NCI-H2029 treated with DMSO at 0.1 percent for 48 hours (cell line): ENCODE measurements around the gene CPA2.
"Not testable (repeated sequence)": the region's sequence is repeated elsewhere in the genome, so short reads cannot be mapped to it uniquely, and the experiment has no call there.

Experiments used
- DNase-seq: peaks from one replicate; lab custom pipeline; 2025; lab: John Stamatoyannopoulos, UW

Gene CPA2

DNA sequence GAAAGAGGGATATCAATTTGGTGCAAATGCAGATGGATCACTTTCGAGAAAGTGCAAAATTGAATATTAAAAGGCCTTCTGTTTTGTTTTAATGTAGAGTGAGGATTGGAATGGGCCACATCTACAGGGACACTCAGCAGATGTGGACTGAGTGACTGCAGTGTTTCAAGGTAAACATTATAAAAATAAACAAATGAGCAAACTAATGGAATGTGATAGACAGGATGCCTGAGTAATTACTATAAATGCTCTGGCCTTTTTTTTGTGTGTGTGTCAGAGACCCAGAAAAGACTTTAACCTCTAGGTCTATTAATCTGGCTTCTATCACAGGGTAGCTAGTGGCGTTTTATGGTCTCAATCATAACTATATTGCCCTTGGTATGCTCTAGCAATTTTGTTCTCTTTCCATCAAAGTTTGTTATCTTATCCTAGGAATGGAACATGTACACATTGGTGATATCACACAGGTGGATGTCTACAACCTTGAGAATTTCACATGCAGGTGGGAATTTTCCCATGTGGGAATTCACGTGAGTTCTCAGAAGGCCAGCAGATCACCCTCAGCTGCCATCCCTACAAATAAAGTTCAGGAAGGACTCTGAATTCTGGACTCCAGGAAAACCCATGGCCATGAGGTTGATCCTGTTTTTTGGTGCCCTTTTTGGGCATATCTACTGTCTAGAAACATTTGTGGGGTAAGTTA, at the start of gene CPA2:
Gene CPA2 (plus strand): TSS at position 606 of the 703 bp plus-strand sequence. CDS start 19 bp downstream, at position 625.
- DNase-seq = no peak

DNA sequence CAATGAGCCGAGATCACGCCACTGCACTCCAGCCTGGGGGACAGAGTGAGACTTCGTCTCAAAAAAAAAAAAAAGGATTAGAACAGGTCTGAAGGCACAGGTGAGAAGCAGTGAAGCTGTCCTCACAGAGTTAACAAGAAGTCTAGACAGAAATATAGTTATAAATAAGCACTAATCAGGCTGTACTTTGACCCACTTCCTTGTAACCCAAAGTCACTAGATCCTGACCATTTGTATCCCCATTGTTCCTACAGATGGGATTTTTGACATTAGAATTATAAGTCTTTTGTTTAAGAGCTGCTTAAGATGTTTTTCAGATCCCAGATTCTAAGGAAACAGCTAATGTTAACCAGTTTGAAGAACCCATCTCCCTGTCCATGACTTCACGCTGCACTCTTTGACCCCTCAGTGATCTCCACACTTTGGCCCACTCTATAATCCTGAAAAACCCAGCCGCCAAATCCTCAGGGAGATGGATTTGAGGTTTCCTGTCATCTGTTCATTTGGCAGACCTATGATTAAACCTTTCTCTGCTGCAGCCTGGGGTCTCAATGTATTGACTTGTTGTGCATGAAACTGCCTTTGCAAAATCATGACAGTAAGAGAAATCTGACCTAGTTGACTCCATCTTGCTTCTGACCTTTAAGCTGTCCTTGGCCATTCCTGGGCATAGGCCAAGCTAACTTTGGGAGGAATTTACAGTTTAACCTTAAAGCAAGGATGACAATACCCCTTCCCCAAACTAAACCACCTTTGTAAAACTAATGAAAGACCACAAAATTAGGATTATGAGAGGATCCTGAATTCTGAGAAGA, 47.6 kb upstream of the CPA2 start:
- no peak for DNase-seq

DNA sequence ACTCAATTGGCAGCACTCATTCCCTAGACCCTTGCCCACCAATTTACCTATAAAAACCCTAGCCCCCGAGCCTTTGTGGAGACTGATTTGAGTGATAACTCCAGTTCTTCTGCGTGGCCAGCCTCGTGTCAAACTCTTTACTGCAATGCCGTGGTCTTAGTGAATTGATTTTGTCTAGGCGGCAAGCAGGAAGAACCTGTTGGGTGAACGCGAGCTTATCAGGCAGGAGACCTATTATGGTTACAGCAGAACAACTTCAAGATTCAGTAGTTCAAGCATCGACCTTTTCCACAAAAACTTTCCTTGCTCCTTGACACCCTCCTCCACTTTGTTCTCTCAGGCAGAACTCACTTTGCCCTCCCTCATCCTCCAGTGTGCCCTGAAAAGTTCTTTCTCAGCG, 46.8 kb upstream of the CPA2 start:
- DNase-seq = no peak

DNA sequence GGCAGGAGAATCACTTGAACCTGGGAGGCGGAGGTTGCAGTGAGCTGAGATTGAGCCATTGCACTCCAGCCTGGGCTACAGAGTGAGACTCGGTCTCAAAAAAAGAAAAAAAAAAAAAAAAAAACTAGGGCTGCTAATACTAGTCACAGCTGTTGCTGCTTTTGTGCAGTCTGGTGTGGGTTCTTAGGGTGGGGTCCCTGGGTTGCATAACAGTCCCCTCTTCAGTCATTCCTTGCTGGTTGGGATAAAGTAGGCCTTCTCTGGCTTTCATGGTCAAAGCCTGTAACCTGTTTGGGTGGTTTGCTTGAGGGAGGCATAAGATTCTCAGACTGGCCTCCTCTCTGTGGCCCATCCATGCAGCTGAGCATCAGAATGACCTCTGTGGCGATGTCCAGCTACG, 44.9 kb upstream of the CPA2 start:
- no peak for DNase-seq

DNA sequence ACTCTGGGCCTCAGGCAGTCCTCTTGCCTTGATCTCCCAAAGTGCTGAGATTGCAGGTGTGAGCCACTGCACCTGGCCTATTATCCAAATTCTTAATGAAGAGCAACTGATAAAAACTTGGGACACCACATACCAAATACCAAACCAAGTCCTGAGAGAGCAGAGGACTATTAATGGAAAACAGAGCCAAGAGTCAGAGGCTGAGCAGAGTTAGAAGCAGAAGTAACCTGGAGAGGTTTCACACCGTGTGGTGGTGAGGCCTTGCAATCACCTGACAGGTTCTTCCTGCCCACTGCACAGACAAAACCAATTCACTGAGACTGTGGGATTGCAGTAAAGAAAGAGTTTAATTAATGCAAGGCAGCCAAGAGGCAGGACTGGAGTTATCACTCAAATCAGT, 43.0 kb upstream of the CPA2 start:
- DNase-seq = no peak

DNA sequence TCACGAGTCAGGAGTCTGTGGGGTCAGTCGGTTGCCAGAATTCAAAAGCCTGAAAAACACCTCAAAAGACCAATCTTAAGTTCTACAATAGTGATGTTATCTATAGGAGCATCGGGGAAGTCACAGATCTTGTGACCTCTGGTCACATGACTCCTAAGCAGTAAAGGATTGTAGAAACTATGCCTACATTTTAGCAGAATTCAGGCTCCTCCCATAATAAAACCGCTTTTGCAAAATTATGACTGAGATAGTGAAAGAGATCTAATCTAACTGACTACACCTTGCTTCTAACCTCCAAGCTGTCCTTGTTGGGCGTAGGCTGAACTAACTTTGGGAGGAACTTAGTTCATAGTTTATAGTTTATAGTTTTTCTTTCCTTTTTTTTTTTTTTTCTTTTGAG, 42.5 kb upstream of the CPA2 start:
- DNase-seq = no peak

DNA sequence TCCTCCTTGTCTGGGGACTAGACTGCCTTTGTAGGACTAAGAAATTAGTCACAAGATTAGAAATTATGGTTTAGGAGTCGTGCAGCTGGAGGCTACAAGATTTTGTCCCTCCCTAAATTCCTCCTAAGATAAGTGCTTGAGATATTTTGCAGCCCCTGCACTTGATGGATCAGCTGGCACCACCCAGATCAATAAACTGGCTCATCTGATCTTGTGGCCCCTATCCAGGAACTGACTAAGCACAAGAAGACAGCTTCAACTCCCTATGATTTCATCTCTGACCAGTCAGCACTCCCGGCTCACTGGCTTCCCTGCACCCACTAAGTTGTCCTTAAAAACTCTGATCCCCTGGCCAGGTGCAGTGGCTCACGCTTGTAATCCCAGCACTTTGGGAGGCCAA, 41.7 kb upstream of the CPA2 start:
- DNase-seq = not testable (repeated sequence)

DNA sequence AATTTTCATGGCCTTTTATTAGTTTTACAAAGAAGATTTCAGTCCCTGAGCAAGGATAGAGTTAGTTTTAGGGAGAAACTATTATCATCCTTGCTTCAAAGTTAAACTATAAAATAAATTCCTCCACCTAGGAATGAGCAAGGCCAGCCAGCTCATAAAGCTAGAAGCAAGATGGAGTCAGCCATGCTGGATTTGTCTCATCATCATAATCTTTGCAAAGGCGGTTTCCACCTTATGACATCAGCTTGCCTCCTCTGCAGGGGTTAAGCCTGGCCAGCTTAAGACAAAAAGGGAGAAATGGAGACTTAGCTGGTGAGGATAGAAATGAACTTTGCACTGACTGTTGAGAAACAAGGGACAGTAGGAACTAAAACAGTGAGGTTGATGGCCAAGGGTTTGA, 40.3 kb upstream of the CPA2 start:
- no peak for DNase-seq

DNA sequence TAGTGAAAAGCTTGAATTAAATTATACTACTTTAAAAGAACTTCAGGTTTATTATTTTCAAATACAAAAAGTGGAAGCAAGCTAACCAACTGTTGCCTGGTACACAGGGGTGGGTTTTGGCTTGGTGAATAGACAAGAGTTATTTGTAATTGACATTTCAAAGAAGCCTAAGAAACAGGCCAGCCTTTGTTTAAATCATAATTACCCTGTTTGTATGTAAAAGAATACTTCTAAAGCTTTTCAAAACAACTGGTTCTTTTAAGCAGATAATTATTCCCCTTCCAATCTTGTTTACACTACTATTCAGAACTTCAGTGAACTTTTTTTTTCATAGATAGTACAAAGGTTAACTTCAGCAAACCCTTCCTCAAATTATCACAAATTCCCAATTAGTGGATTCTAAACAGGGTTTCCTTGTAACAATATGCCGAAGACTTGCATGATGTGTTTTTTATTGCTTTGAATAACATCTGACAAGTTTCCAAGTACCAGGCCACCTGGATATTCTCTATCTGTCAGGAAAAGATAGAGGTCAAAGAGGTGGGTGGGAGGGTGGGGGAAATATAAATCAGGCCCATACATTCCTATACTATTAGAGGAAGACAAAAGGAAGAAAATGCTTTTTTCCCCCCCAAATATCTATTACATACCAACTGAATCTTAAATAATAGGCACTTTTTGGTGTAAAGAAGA, 38.6 kb upstream of the CPA2 start:
- no peak for DNase-seq

DNA sequence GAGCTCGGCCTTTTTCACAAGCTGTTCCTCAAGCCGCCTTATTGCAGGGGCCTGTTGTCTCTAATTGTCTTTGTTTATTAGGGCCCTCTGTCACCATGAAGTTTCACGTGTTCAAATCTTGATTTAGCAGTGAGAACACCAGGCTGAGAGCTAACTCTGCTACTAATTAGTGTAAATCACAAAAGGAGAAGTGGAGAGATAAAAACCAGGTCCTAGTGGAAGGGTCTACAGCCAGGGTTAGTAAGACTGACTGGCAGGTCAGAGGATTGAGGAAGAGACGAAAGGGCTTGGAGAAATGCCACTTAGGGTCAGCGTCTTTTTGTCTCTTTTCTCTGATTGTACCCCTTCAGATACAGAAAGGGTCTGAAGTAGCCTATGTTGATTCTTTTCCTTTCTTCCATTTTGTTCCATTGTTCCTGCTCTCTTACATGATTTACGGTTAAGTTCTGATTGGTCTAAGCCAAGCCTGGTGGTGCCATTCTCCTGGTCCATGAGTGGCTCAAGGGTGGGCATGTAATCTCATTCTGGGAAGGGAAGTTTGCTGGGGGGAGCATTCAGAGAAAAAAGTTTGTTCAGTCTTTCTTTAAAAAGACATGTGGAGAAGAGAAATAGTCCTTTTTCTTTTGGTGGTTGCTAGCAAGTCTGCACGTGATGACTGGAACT, 37.7 kb upstream of the CPA2 start:
- DNase-seq = no peak

DNA sequence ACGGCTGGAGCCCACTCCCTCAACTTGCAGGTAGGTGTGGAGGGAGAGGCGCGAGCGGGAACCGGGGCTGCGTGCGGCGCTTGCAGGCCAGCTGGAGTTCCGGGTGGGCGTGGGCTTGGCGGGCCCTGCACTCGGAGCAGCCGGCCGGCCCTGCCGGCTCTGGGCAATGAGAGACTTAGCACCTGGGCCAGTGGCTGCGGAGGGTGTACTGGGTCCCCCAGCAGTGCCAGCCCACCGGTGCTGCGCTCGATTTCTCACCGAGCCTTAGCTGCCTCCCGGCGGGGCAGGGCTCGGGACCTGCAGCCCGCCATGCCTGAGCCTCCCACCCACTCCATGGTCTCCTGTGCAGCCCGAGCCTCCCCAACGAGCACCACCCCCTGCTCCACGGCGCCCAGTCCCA, 36.7 kb upstream of the CPA2 start:
- not testable (repeated sequence) for DNase-seq

DNA sequence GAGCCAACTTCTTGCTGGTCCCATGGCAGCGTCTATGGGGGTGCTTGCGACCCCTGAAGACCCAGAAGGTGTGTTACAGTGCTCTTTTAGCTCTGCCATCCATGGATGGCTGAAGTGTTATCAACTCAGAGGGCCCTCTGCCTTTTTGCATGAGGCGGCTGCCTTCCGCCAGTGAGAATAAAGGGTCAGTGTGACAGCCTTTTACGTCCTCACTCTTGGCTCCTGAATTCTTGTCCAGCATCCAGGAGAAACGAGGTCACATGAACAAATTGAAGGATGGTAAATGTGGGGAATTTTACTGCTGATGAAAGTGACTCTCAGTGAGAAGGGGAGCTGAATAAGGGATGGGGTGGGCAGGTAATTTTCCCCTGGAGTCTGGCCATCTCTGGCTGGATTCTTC, 34.9 kb upstream of the CPA2 start:
- no peak for DNase-seq

DNA sequence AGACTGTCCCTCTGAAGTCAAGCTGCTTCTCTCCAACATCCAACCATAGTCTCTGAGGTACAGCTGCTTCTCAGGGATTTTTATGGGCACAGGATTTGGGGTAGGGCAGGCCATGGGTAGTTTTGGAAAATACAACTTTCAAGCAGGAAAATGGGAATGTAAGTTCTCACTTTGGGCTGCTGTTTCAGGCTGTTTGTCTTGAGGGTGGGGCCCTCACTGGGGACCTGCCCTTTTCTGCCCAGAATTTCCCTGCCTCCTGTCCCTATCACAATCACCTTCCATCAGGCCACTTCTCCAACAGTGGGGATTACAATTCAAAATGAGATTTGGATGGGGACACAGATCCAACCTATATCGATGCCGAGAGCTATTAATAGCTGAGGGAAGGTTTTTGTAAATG, 34.5 kb upstream of the CPA2 start:
- DNase-seq = no peak

DNA sequence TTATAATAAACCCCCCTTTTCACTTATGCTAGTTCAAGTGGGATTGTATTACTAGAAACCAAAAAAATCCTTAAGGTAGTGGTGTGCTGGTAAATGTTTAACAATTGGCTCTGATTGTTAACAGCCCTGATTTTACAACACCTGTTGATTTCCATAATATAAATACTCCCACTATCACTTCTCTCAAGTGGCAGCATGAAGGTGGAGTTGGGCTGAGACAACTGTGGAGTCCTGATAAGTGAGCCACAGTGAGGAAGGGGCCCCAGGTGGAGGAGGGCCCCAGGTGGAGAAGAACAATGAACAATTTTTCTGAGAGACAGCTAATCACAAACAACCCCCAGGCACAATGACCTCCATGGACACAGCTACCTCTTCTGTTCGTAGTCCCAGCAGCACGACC, 32.6 kb upstream of the CPA2 start:
- no peak for DNase-seq

DNA sequence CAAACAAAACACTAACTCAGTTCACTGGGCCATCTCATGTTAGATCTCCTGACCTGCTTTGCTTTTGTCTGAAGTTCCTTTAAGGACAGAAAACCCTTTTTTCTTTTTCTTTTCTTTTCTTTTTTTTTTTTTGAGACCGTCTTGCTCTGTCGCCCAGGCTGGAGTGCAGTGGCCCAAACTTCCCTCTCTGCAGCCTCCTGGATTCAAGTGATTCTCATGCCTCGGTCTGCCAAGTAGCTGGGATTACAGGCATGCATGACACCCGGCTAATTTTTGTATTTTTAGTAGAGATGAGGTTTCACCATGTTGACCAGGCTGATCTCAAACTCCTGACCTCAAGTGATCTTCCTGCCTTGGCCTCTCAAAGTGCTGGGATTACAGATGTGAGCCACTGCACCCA, 30.3 kb upstream of the CPA2 start:
- DNase-seq = not testable (repeated sequence)

DNA sequence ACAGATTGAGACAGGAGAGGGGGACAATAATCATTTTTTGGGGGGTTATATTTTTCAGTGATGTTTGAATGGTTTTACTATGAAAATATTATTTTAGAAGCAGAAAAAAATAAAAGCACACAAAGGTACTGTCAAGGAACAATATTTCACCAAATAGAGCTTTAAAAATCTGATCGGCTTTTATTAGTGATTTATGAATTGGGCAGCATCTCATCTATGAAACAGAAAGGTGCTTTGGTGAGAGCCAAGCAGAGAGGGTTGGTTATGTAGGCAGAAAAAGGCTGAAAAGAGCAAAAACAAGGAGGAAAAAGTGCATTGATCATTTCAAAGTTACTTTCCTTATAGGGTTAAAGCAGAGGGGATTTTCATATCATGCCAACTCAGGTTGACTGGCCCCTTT, 26.4 kb upstream of the CPA2 start:
- no peak for DNase-seq

DNA sequence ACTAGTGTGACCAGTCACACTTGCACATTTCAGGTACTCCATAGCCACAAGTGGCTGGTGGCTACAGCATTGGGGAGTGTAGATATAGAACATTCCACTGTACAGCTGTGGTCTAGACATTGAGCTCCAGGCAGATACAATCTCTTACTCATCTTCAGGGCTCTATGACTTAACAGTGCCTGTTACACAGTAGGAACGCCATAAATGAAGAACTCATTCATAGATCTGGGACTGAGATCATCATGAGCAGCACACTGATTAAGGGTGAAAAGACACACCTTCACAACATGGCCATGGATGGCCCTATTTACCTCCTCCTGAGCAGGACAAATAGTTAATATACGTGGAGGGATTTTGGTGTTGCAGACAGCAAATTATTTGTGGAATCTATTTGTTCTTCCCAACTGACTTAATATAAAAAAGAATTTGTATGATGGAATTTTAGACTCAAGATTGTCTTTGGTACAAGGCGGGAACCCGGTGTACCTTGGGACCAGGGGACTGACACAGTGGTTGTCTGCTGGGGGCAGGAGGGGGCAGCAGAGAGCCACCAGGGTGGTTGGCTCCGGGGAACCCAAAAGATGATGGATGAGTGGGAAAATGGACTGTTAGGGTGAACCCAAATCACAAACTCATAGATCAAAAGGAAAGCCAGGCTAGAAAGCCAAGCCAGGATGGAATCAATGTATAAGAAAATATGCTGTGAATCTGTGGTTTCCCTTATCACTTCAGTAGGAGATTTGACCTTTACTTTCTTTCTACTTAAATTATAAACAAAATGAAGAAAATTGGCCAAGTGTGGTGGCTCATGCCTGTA, 24.3 kb upstream of the CPA2 start:
- DNase-seq = peak; percentile 53

DNA sequence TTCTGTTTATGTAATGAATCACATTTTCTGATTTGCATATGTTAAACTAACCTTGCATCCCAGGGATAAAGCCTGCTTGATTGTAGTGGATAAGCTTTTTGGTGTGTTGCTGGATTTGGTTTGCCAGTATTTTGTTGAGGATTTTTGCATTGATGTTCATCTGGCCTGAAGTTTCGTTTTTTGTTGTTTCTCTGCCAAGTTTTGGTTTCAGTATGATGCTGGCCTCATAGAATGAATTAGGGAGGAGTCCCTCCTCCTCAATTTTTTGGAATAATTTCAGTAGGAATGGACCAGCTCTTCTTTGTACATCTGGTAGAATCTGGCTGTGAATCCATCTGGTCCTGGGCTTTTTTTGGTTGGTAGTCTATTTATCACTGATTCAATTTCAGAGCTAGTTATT, 23.2 kb upstream of the CPA2 start:
- DNase-seq = not testable (repeated sequence)

DNA sequence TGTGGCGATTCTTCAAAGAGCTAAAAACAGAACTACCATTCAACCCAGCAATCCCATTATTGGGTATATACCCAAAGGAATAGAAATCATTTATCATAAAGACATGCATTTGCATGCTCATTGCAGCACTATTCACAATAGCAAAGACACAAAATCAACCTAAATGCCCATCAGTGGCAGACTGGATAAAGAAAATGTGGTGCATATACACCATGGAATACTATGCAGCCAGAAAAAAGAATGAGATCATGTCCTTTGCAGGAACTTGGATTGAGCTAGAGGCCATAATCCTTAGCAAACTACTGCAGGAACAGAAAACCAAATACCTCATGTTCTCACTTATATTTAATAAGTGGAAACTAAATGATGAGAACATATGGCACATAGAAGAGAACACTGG, 20.2 kb upstream of the CPA2 start:
- DNase-seq = not testable (repeated sequence)

DNA sequence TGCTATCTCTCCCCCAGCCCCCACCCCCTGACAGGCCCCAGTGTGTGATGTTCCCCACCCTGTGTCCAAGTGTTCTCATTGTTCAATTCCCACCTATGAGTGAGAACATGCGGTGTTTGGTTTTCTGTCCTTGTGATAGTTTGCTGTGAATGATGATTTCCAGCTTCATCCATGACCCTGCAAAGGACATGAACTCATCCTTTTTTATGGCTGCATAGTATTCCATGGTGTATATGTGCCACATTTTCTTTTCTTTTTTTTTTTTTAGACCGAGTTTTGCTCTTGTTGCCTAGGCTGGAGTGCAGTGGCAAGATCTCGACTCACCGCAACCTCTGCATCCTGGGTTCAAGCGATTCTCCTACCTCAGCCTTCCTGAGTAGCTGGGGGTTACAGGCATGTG, 17.8 kb upstream of the CPA2 start:
- not testable (repeated sequence) for DNase-seq

DNA sequence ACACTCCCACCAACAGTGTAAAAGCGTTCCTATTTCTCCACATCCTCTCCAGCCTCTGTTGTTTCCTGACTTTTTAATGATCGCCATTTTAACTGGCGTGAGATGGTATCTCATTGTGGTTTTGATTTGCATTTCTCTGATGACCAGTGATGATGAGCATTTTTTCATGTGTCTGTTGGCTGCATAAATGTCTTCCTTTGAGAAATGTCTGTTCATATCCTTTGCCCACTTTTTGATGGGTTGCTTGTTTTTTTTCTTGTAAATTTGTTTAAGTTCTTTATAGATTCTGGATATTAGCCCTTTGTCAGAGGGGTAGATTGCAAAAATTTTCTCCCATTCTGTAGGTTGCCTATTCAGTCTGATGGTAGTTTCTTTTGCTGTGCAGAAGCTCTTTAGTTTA, 17.0 kb upstream of the CPA2 start:
- DNase-seq = not testable (repeated sequence)

DNA sequence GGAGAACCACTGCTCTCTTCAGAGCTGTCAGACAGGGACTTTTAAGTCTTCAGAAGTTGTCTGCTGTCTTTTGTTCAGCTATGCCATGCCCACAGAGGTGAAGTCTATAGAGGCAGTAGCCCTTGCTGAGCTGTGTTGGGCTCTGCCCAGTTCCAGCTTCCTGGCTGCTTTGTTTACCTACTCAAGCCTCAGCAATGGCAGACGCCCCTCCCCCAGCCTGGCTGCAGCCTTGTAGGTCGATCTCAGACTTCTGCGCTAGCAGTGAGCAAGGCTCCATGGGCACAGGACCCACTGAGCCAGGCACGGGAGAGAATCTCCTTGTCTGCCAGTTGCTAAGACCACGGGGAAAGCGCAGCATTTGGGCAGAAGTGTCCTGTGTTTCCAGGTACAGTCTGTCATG, 12.1 kb upstream of the CPA2 start:
- no peak for DNase-seq
